D721Med (cell line): ENCODE data around the gene FHAD1.

Experiments used
- DNase-seq: peaks from one replicate; pipeline ENCODE4 v3.0.0; 2011; ENCODE audit warnings: low spot score; ENCODE audit not compliant: insufficient read length
- FAIRE-seq: peaks from 2 replicates; lab custom pipeline; 2011; peaks lifted over from hg19 to GRCh38; lab: Jason Lieb, UNC
- TF ChIP-seq, protein P1 (sequence below): IDR thresholded peaks from 2 replicates; pipeline ENCODE4 v1.5.1; 2012; ENCODE audit warnings: mild to moderate bottlenecking, control low read depth; ENCODE audit not compliant: insufficient read depth; ENCODE audit errors: missing control alignments

FHAD1 gene

DNA sequence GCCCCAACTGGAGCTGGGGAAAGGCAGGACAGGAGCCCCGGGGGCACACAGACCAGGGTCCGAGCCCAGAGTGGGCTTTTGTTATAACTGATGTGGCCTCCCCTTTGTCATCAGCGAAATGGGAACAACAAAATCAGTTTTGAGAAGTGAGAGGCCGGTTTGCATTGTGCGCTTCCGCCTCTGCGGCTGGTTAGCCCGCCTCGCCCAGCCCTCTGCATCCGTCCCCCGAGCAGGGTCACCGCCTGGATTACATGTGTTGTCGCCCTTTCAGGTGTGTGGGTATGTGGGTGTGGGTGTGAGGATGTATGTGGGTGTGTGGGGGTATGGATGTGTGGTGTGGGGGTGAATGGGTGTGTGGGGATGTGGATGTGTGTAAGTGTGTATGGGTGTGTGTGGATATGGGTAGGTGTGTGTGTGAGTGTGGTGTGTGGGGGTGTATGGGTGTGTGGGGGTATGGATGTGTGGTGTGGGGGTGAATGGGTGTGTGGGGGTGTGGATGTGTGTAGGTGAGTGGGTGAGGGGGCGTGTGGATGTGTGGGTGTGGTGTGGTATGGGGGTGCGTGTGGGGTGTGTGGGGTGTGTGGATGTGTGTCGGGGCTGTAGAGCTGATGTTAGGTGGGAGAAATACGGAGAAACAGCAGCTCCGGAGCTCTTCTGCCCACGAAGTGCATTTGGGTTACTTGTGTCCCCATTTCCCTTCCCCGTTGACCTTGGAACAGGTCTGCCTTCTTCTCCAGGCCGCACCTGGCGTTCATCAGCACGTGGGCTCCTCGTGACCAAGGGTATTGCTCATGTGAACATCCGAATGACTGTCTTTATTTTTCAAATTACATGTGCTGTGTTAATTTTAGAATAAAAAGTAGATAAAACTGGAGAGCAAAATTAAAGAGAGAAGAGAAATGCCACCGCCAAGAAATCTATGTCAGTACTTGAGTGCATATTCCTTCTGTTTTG is 67.6 kb downstream of the FHAD1 start:
- DNase-seq (no peak), FAIRE-seq (no peak)
- TF ChIP-seq, protein P1, sequence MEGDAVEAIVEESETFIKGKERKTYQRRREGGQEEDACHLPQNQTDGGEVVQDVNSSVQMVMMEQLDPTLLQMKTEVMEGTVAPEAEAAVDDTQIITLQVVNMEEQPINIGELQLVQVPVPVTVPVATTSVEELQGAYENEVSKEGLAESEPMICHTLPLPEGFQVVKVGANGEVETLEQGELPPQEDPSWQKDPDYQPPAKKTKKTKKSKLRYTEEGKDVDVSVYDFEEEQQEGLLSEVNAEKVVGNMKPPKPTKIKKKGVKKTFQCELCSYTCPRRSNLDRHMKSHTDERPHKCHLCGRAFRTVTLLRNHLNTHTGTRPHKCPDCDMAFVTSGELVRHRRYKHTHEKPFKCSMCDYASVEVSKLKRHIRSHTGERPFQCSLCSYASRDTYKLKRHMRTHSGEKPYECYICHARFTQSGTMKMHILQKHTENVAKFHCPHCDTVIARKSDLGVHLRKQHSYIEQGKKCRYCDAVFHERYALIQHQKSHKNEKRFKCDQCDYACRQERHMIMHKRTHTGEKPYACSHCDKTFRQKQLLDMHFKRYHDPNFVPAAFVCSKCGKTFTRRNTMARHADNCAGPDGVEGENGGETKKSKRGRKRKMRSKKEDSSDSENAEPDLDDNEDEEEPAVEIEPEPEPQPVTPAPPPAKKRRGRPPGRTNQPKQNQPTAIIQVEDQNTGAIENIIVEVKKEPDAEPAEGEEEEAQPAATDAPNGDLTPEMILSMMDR = no peak

DNA sequence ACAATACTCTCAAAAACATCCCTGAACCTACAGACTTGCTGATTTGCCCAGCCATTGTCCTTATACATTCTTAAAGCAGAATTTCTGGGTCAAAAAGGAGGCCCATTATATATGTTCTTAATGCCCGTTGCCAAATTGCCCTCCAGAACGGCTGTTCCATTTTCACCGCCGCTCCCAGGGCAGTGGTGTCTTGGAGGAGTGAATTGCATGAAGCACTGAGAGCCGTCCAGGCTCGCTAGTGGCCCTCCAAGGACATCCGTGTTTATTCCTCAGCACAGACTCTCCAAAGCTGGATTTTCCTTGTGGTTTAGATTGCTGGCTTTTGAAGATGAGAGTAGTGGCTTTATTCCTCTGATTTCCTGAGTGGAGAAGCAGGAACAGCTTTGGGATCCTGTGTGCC is 68.8 kb downstream of the FHAD1 start:
- FAIRE-seq (no peak), DNase-seq (no peak)
- TF ChIP-seq, protein P1 = no peak

DNA sequence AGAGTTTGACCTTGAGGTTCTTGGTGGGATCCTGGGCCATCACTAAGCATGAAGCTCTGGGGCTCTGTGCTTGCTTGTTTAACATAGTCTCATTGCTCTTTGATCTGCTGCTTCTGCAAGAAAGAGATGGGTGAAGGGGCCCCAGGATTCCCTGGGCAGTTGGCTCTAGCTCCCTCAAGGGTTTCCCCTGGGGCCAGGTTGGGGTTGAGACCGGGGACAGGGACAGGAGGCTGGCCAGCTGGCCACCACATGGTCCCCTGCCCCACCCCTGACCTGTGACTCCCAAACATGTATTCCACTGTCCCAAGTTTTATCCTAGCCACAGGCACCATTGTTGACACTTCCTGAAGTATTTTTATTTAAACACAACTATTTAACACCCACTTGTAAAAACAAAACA is 69.5 kb downstream of the FHAD1 start:
- DNase-seq = no peak
- no peak for FAIRE-seq
- TF ChIP-seq, protein P1 = no peak

DNA sequence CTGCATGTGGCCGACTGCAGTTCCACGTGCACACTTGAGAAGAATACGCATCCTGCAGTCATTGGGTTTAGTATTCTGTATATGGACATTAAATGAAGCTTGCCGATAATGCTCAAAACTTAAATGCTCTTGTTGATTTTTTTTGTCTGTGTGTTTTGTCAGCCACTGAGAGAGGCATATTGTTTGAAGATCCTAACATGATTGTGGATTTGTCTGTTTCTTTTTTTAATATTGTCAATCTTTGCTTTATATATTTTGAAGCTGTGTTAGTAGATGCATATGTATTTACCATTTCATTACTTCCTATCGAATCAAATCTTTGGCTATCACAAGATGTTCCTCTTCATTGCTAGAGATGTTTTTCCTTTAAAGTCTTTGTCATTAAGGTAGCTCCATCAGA is 73.2 kb downstream of the FHAD1 start:
- FAIRE-seq (no peak), DNase-seq (no peak)
- TF ChIP-seq, protein P1 = no peak

DNA sequence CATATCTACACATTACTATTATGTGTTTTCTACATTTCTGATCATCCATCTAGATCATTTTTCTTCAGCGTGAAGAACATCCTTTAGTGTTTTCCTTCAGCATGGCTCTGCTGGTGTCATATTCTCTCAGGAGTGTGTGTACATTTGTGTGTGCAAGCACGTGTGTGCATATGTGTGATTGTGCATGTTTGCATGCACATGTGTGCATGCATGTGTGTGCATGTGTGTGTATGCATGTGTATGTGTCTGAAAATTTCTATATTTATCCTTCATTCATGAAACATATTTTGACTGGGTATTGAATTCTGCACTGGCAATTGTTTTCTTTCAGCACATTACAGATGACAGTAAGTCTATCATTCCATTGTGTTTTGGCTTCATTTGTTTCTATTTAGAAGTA is 74.6 kb downstream of the FHAD1 start:
- FAIRE-seq = no peak
- TF ChIP-seq, protein P1 = no peak
- no peak for DNase-seq

DNA sequence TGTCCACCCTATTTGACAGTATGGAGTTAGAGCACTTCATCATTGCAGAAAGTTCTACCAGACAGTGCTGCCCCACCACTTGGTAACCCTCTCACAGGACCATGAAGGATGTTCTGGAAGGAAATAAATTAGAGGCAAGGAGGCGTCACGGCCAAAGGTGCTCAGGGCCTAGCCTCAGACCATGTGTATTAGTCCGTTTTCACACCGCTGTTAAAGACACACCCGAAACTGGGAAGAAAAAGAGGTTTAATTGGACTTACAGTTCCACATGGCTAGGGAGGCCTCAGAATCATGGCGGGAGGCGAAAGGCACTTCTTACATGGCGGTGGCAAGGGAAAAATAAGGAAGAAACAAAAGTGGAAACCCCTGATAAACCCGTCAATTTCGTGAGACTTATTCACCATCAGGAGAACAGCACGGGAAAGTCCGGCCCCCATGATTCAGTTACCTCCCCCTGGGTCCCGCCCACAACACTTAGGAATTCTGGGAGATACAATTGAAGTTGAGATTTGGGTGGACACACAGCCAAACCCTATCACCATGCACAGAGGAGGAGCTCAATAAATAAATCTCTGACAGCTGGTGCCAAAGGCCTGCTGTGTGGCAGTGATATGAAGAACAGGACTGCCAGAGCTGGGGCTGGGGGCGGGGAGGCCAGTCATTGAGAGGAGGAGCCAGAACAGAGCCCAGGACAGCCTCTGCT is 75.8 kb downstream of the FHAD1 start:
- FAIRE-seq (no peak), DNase-seq (no peak)
- TF ChIP-seq, protein P1 = no peak
